GM19452 (cell line): ENCODE data around the gene PMP22.
"Not testable (repeated sequence)": the region's sequence is repeated elsewhere in the genome, so short reads cannot be mapped to it uniquely, and the experiment has no call there.

Source experiments
- ATAC-seq: cut with Tn5 transposase; IDR thresholded peaks from one replicate; pipeline ENCODE4 v1.9.1; 2021; ENCODE audit not compliant: unreplicated experiment

PMP22 gene

DNA sequence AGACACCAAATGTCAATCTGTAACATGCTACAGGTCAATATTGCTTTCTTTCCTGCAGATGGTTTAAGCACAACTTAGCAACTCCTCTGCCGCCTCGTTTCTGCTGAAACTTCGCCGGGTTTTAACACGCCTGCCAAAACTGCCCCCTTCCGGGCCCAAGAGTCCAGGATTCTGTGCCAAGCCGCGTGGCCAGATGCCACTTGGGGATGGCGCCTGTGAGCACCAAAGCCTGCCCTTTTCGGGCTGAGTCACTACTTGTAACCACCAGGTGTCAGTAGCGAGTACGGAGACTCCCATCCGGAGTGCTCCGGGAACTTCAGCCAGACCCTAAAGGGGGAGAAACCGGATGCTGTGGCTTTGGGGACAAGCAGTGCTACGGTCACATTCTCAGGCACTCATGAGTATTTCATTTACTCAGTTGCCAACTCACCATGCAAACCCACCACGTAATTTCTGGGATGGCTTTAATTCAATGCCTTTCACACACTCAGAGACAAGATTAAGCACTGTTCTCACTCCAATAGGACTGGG is 7.8 kb downstream of the PMP22 start:
- no peak for ATAC-seq

DNA sequence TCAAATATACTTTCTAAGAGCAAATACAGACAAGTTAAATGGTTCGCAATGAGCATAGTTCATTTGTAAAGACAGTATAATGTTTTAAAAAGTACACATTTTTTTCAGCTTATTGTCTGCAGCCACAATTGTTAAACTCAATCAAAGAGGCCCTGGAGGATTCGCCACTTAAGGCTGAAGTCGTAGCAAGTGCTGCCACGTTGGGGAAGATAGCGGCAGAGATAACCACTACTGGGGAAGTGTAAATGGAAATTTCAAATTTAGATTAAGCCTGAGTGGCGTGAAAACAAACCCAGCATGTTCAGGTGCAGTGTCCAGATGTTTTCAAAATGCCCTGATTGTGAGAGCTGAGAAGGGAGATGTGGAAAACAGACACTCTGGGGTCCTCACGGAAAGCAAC is 8.4 kb downstream of the PMP22 start:
- no peak for ATAC-seq

DNA sequence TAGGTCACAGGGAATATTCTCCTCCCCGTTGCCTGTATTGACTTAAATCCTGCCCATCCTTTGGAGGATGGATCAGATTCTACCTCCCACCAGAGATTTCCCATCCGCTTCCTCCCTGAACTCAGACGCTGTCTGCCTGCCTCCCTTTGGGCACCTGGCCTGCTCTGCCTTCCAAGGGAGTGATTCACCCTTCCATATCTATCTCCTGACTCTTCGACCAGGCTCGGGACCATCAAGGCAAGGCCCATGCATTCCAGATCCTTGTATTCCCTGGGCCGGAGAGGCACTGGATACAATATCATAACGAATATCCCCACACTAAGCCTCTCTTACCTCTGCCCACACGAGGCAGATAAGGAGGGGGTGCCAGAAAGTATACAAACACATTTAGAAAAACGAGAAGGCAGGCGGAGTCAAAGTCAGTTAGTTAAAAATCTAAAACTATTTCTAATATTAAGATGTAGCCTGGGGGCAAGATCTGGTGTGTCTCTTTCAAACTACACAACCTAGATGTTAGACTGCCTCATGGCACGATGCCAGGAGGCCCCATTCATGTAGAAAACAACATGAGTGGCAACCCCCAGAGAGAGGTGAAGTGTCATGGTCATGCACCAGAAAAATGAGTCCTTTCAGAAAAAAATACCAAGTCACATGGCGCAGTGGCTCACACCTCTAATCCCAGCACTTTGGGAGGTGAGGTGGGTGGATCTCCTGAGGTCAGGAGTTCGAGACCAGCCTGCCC is 9.2 kb downstream of the PMP22 start:
- no peak for ATAC-seq

DNA sequence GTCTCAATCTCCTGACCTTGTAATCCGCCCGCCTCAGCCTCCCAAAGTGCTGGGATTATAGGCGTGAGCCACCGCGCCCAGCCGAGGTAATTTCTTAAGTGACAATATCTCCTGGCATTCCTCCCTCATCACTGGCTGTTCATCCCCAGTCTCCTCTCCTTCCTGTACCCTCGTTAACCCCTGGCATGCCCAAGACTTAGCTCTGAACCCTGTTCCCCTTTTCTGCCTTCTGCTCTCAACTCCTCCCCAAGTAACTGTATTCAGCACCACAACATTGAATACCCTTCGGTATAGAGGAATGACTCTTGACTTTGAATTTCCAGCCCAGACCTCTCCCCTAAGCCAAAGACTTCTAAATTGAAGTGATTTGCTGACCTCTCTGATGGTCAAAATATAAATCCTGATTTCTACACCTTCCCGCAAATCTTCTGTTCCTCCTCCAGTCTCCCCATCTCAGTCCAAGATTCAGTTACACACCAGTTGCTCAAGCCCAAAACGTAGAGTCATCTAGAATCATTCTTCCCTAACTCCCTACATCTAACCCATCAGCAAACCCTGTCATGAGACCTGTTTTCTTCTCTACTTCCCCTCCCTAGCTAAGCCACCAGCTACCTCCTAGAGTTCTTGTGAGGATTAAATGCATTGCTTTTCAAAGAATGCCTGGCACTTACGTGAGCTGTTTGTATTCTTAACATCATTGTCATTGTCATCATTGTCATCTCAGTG is 14.8 kb downstream of the PMP22 start:
- ATAC-seq, result no peak

DNA sequence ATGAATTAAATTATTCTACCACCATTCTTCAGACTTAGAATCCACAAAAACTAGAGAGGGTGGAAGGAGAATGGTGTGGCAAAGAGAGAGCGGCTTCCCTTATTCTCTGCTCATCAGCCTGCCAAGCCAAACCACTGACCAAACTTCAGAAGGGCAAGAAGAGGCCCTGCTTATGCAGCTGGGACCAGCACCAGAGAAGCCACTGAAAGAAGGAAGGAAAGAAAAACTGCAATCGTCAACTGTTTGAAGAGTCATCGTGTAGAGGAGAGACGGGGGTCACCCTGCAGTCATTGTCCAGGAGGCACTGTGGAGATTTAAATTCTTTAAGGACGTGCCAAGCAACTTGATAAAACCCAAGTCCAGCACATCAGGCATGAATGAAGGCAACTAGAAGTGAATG is 15.6 kb downstream of the PMP22 start:
- no peak for ATAC-seq

DNA sequence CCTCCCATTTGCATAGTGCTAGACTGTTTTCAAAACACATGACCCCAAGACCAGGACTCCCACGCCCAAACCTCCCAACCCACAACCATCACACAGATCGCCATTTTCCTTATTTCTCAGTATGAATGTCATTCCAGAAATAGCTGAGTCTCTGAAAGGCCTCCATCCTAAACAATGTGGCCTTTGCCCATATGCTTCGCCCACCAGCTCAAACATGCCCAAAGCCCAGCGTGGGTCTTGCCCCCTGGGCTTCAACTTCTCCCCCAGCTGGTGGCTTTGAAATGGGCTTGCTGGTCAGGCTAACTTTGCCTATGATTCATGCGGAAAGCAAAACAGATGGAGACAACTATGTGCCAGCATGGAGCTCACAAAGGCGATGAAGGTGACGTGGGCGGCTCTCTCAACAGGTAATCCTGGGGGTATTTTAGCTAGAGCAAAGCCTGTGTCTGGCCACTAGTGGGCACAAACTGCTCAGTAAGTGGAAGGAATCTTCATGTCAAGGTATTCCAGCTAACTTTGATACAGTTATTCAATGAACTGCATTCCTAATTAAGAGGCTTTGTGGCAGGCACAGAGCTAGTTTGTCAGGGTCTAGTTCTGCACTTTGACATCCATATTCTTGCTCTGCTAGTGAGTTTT is 17.1 kb downstream of the PMP22 start:
- ATAC-seq, result no peak

DNA sequence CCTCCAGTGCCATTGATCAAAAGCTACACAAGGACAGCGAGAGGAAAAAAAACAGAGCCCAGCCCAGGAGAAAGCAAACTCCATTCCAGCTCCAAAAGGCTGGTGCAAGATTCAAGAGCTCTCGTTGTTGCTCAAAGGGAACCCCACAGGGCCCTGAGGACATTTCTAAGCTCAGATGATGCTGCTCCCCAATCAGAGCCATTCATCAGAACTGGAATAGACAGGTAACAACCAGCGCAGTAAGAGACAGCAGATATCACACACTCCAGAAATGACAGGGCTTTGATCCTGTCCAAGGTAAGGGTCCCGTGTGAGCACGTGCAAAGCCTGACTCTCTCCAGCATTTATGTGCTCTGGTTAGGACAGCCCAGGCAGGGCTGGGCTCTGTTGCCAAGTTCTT is 20.1 kb downstream of the PMP22 start:
- no peak for ATAC-seq

DNA sequence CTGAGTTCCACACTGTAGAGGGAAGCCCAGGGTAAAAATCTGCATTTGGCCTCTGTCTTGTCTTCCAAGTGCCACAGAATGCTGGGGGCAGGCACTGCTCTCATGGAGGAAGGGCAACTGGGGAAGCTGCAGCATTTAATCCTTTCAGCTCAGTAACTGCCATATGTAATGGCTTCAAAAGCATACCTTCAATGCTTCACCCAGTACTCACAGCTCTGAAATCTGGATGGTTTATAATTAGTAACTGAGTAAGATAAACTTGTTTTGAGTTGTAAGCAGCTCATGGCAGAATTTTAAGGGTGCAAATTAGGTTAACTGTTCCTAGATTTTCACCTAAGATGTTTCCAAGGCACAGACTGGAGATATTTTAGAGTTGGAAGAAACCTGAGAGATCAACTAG is 24.5 kb downstream of the PMP22 start:
- no peak for ATAC-seq

DNA sequence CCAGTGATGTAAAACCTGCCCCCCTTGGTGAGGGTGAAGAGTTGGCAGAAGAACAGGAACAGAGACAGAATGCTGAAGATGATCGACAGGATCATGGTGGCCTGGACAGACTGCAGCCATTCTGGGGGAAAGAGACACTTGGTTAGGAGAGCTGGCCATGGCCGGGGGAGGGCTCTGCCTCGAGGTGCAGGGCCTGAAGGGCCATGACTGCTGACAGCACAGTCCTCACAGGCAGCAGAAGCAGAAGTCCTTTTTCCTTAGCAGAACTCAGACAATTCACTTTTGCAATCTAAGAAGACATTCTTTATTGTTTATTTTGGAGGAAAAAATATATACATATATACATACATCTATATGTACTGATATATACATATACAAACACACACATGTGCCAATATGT is 25.6 kb downstream of the PMP22 start:
- ATAC-seq, result no peak

DNA sequence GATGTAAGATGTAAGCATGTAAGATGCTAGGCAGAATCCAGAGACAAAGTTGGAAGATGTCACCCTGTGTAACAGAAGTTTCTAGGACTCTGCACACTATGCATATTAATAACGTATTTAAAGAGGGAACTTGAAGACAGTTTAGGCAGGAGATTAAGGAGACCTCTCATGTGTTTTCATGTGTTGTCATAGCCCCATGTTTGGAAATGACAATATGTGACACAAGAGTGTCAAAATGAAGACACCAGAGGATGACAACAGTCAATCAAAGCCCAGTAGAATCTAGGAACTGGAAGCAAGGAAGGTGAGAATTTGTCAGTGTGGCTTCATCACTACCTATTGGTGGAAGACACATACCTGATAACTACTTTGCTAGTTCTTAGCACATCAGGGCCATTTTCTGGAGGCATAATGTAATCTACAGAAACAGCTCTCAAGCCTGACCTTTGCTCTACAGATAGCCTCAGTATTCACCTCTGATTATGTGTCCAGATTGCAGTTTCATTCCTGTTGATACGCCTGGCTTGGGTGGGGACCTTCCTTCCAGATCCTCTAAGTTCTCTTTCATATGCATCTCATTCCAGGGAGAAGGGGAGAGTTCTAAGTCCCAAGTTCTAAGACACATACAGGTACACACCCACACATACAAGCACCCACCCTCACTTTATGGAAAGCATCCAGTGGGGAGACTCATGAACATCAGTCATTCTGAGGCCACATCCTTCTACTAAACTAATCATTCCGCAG is 26.3 kb downstream of the PMP22 start:
- no peak for ATAC-seq

DNA sequence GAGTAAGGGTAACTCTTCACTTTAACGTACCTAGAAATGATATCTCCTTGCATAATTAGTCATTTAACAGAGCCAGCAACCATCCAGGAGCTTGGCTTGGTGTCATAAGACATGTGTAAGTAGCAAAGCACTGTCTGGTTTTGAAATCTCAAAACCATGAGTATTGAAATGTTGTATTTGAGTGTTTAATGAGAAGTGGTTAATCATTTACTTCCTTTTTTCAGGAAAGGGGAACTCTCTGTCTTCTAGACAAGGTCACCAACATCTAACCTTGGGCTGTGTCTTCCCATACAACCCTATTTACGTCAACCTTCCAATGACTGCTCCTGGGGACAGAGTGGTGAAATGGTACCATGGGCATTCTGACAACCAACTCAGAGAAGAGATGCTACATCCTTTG is 27.1 kb downstream of the PMP22 start:
- no peak for ATAC-seq

DNA sequence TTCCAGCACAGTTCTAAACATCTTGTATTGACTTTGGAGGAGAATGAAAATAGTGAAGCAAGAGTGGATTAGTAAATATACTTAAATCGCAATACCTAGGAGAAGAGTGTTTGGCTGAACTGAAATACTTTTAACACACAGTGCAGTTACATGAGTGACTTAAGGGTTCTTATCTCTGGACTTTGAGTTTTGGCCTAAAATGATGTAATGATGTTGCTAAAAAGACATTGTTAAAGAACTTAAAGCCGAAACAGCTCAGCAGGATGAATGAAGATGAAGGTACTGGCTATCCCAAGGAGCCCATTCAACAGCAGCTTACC is 28.1 kb downstream of the PMP22 start:
- ATAC-seq, result no peak

DNA sequence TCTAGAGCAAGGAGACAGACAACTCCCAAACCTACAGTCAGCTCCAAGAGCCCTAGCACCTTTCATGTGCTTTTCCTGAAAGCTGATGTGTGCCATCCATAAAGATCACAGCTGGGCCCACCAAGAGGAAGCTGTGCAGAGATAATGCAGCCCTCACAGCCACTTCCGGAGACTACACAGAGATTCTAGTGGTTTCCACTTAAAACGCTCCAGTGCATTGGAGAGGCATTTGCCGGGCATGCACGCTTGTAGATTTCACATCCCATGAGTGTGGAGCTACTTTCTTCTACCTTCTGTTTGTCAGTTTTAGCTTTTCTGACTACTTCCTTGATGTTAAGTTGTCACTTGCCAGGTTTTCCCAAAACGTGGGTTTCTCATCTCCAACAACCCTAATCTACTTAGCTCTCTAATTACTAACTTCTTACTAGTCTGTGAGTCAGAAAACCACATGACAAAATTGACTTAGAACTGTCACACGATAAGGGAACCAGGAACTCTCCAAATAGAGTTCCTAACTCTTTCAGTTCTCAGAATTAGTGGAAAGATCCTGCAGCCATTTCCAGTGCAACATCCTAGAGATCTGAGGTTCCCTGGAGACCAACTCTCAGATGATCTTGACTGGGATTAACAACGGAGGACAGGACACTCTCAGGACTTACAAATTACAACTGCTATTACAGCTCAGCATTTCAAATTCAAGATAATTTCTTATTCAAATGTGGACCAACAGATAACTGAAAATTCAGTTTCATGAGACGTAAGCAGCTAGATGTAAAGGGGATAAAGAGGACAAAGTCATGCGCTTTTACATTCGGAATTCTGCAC is 28.6 kb downstream of the PMP22 start:
- ATAC-seq, result no peak

DNA sequence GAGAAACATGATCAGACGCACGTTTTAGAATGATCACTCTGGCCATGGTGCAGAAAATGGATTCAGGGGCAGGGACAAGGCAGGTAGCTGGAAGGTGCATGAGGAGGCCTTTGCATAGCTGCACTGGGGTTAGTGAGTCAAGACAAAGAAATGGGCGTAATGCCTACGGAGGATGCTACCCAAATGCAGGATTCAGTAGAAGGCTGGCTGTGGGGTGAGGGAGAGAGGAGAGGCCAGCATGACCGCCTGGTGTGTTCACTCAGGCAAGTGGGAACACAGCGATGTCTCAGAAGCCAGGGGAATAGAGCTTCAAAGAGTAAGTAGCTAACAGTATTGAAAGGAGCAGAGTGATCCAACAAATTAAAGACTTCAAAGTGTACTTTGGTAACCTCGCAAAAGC is 31.2 kb downstream of the PMP22 start:
- ATAC-seq, result no peak

DNA sequence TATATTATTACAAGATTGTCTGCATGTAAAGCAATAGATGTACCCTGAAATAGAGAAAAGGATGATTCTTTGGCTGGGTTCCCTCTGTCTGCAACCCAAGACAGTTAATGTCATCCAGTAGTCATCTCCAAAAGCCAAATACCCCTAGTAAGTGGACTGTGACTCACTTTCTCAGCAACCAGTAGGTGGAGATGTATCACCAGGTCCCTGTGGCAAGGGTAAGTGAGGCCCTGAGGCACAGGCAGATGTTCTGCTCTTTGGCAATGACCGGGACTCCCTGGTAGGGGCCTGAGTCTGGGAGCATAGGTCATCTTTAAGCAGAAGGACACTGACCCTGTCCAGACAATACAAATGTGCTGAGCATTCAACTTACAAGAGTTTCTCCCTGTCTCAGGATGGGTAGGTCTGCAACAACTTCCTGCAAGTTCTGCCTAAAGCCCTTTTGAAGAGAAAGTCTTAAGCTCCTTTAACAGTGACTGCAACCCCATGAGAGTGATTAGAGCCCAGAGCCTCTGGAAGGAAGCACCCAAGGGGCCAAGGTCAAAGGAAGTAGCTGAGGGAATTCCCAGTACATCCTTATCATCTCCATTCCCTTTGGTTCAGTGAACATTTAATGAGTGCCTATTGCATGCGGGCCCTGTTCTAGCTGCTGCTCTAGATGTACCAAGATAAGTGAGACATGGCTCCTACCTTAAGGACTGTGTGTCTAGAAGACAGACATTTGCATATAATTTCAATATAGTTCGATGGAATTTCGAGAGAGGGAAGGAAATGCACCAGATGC is 31.9 kb downstream of the PMP22 start:
- no peak for ATAC-seq

DNA sequence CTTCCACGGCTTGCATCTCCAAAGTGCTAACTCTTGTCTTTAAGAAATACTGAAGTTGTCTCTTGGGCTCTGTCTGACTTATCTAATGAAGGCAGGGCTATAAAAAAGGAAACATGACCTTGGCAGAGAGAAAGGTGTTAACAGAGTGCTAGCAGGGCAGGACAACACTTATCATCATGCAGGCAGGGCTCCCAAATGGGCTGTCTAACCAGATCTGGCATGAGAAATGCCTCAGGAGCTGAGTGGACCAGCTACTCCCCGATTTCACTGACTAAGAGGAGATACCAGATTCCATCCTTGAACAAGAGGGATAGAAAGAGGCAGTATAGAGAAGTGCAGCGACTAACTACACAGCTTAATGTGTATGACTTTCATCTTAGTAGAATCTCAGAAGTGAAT is 32.6 kb downstream of the PMP22 start:
- no peak for ATAC-seq

DNA sequence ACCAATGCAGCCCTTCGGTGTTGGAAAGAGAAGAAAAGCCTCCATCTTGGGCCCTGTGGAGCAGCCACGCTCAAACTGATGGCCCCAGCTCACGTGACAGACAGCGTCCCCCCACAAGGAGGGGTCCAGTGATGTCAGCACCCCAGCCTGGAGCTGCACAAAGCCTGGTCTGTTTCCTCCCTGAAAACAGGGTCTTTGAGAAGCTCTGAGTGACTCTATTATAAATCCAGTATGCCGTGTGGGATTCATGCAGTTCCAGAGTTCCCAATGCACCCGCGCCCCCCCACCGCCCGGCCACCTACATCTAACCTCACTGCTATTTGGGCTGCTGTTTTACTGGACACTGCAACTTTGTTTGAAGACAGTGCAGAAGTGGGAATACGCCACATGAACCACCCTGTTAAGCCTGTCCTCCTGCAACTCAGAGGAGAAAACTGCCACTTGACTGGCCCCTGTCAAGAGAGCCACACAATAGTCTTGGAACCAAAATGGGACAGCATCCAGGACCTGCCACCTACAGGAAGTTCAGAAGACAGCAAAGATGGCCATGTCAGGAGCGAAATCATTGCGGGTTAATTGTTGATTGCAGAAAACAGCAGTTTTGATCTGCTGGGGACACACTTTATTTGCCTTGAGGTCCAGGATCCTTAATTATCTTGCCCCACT is 33.1 kb downstream of the PMP22 start:
- no peak for ATAC-seq

DNA sequence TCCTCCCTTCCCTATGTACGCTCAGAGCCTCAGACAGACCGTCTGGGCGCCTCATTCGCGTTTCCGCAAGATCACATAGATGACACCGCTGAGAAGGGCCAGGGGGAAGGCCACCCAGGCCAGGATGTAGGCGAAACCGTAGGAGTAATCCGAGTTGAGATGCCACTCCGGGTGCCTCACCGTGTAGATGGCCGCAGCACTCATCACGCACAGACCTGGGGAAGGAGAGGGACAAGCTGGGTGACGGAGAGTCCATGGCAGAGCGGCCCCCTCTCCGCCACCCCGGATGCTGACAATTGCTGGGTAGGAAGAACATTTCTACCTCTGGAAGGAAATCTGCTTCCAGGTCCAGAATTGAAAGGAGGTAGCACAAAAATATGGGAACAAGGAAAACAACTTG is 34.3 kb downstream of the PMP22 start:
- ATAC-seq, result no peak

DNA sequence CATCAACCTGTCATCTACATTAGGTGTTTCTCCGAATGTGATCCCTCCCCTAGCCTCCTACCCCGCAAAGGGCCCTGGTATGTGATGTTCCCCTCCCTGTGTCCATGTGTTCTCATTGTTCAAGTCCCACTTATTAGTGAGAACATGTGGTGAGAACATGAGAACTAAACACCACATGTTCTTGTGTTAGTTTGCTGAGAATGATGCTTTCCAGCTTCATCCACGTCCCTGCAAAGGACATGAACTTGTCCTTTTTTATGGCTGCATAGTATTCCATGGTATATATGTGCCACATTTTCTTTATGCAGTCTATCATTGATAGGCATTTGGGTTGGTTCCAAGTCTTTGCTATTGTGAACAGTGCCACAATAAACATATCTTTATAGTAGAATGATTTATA is 43.3 kb downstream of the PMP22 start:
- not testable (repeated sequence) for ATAC-seq
